ENCODE measurements around the gene ASXL1.
"Not testable (repeated sequence)": the region's sequence is repeated elsewhere in the genome, so short reads cannot be mapped to it uniquely, and the experiment has no call there.

Gene ASXL1

GRCh38 chr20:32363492-32363891, 5.4 kb downstream of the ASXL1 start:
- no peak for DNase-seq

DNA sequence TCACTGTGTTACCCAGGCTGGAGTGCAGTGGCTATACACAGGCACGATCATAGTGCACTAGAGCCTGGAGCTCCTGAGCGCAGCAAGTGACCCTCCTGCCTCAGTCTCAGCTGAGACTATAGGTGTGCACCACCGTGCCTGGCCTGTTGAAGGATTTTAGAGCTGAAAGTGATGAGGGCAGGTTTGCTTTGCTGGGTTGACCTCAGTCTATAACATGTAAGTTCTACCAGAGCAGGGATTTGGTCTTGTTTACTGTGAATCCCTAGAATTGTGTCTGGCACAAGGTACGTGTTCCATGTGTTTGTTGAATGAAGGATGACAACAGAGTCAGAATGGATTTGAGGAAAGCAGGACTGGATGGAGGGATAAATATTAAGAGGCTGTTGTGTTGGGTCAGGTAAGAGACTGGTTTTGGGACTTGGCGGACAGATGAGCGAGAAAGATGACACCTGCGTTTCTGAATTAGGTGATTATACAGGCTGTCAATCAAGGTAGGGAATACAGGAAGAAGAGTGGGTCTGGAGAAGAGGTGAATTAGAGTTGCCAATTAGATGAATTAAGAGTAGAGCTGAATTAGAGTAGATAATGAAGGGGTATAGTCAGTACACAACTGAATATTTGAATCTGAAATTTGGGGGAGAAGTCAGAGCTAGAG, 6.5 kb downstream of the ASXL1 start:
- no peak for DNase-seq

GRCh38 chr20:32365564-32365963, 7.4 kb downstream of the ASXL1 start:
- DNase-seq, result no peak

GRCh38 chr20:32366380-32366779, 8.2 kb downstream of the ASXL1 start:
- DNase-seq, result peak; percentile 58

DNA sequence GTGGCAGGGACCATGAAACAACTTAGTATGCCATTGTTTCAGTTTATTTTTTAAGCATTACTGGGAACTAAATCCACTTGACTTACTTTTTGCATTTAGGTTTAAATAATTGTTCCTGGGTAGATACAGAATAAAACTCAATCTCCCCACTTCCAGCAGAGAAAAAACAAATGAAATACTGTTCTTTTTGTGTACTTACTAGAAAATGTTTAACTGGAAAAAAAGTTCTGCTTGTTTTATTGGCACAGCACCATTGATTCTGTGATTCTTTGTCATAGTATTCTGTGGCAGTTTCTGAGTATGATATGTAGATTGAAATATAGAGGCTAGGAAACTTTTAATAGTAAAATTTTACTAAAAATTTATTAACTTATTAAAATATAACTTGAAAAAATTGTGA, 10.2 kb downstream of the ASXL1 start:
- no peak for DNase-seq

GRCh38 chr20:32368925-32369324, 10.8 kb downstream of the ASXL1 start:
- no peak for DNase-seq

- no peak for DNase-seq
Measured at GRCh38 chr20:32370897-32371296, 12.8 kb downstream of the ASXL1 start.

GRCh38 chr20:32378461-32378860, 20.3 kb downstream of the ASXL1 start:
- DNase-seq, result no peak

DNA sequence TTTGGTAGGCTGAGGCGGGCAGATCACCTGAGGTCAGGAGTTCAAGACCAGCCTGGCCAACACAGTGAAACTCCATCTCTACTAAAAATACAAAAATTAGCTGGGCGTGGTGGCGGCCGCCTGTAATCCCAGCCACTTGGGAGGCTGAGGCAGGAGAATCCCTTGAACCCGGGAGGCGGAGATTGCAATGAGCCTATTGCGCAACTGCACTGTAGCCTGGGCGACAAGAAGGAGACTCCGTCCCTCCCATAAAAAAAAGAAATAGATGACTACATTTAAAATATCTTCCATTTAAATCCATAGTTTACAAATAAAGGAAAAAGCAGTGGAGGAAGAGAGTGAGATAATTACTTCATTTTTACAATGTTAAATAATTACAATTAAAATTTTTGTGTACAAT, 21.9 kb downstream of the ASXL1 start:
- not testable (repeated sequence) for DNase-seq

DNA sequence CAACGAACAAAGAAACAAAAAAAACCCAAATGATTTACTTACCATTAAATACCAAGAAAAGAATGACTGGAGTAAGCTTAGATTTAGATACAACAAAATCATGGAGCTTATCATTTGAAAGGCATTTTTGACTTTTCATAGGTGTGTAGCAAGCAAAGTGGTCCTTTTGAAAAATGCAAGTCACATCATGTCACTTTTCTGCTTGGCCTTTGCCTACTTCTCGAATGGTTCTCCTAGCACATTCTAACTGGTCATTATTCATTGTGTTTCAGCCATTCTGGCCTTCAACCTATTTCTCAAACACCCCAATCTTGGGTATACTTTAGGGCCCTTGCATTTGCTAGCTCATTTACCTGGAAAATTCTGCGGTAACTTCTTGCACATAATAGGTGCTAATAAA, 22.6 kb downstream of the ASXL1 start:
- no peak for DNase-seq

DNA sequence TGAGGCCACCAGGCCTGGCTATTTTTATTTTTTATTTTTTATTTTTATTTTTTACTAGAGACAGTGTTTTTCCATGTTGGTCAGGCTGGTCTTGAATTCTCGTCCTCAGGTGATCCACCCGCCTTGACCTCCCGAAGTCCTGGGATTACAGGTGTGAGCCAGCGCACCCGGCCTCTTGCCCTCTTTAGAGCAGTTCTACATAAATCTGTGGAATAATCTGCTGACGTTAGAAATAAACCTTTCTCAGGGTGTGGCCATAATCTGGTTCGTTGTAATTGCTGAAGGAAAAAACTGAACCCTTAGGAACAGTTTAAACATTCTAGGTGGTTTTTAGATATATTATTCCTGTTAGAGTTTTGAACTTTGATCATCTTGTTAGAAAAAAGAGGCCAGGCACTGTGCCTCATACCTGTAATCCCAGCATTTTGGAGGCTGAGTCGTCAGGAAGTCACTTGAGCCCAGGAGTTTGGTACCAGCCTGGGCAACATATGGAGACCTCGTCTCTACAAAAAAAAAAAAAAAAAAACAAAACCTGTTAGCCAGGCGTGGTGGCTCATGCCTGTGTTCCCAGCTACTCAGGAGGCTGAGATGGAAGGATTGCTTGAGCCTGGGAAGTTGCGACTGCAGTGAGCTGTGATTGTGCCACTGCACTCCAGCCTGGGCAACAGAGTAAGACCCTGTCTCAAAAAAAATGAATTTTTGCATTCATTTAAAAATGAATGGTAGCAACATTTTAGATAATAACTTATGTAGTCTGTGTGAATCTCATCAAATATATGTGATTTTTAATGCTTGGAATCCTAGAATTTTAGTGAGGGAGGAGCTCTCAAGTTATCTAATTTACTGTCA, 24.2 kb downstream of the ASXL1 start:
- DNase-seq, result no peak

DNA sequence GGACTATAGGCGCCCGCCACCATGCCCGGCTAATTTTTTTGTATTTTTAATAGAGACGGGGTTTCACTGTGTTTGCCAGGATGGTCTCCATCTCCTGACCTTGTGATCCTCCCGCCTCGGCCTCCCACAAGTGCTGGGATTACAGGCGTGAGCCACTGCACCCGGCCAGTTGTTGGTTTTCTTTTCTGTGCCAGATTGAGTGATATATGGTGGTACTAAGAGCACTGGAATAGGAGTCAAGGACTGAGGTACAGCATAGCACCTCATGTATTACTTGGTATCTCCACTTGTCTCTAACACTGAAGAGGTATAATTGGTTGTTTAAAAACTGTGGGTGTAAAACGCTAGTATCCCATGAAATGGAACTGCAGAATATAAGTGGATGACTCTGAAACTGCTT, 25.3 kb downstream of the ASXL1 start:
- DNase-seq, result not testable (repeated sequence)

GRCh38 chr20:32385541-32385940, 27.4 kb downstream of the ASXL1 start:
- DNase-seq, result no peak

GRCh38 chr20:32386091-32386490, 28.0 kb downstream of the ASXL1 start:
- no peak for DNase-seq

DNA sequence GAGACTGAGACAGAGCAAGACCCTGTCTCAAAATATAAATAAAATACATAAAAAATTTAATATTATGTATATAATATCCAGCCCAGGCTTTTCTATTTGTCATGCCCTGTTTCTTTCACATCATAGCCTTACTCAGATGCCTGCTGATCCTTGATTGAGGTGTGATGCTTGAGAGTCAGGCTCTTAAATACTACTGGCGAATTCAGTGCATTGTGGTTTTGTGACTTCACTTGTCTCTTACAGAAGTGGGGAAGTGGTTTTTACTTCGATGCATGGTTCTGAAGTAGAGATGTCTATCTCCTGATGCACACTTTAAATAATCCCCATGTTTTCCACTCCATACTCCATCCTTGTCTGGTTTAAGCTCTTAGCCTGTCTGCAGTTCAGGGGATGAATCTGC, 29.1 kb downstream of the ASXL1 start:
- DNase-seq, result peak; percentile 79

GRCh38 chr20:32391003-32391402, 32.9 kb downstream of the ASXL1 start:
- DNase-seq, result no peak

DNA sequence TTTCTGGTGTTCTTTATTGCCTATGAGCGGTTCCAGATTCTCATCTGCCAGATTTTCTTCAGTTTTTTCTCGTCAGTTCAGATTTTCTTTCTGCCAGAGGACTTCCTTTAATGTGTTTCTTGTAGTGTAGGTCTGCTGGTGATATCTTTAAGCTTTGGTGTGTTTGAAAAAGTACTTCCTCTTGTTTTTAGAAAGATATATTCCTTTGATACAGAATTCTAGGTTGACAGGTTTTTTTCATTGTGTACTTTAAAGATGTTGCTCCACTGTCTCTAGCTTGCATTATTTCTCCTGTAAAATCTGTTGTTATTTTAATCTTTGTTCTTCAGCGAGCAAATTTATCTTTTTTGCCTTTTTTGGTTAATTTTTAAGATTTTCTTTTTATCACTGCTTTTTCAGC, 36.9 kb downstream of the ASXL1 start:
- DNase-seq, result no peak

GRCh38 chr20:32396646-32397160, 38.6 kb downstream of the ASXL1 start:
- DNase-seq, result no peak

DNA sequence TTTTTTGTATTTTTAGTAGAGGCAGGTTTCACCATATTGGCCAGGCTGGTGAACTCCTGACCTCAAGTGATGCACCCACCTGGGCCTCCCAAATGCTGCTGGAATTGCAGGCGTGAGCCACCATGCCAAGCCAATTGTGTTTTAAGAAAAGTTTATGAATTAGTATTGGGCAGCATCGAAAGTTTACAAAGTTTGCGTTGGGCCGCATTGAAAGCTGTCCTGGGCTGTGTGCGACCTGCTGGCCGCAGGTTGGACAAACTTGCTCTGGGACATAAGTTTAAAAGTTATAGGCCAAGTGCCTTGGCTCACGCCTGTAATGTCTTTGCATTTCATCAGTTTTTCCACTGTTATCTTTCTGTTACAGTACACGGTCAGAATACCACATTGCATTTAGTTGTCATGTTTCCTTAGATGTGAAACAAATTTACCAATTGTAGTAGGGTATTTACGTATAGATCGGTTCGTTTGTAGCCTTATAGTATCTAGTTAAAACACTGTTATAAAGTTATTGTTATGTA, 39.5 kb downstream of the ASXL1 start:
- no peak for DNase-seq

DNA sequence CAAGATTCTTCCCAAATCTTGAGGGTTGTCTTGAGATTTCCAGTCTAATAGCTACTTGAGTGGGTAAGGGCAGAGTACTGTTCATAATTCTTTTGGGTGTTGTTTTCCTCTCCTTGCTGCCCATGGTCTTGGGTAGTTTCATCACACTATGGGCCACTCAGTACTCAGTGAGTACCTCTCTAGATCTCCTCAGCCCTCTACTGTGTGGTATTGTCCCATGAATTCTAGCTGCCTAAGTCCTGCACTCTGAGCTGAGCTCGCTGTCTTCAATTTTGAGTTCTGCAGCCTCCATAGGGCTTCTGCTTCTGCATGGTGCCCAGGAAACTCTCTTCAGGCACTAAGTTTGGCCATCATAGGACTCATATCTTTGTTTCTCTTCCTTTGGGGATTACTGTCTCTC, 42.3 kb downstream of the ASXL1 start:
- DNase-seq, result no peak

DNA sequence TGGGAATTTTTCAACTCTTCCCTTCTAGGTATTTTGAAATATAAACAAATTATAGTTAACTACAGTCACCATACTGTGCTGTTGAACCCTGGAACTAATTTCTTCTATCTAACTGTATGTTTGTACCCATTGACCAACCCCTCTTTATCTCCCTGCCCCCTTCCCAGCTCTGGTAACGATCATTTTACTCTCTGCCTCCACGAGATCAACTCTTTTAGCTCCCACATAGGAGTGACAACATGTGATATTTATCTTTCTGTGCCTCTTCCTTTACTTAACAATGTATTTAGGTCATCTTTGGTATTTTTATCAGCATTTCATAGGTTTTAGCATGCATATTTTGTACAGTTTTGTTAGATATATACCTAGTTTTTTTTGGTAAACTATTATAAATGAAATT, 45.9 kb downstream of the ASXL1 start:
- no peak for DNase-seq

DNA sequence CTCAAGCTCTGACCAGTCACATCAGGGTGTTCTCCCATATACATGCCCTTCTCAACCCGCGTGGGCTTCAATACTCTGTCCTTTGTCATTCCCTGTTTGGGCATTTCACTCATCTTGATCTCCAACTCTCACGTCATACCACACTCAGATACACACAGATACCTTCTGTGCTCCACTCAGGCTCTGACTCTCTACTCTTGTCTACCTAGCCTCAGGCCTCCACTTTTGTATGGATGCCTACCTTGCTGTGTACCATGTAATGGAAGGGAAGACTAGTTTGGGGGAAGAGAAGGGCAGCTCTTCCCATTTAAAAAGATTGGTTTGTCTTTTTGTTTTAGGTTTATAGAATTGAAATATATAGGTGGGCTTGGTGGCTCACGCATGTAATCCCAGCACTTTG, 48.6 kb downstream of the ASXL1 start:
- no peak for DNase-seq

GRCh38 chr20:32407131-32407750, 49.1 kb downstream of the ASXL1 start:
- peak; percentile 72 for DNase-seq

Measured in activated CD4-positive, alpha-beta T cell treated with anti-CD3 and anti-CD28 coated beads, Interleukin-10, Interleukin-2, amounts not matched to agents 100 ng/mL and 50 ng/mL, durations not matched to agents 16 hours and 8 hours (primary cell).